SU-DHL-6 (cell line): ENCODE data around the gene NPHP4.

ENCODE experiments used
- H2AFZ ChIP-seq: fragments of 200-600 bp; sonication (generic); 2 replicates; pipeline ENCODE4 v1.6.1; 2014; ENCODE audit warnings: low read depth, mild to moderate bottlenecking, moderate library complexity, mixed read lengths, antibody characterized with exemption, low read length; ENCODE audit not compliant: severe bottlenecking
- H3F3A ChIP-seq: fragments of 200-600 bp; shearing (Covaris generic); 2 replicates; pipeline ENCODE4 v1.6.0; 2016; ENCODE audit warnings: antibody characterized with exemption, mild to moderate bottlenecking; ENCODE audit not compliant: insufficient read depth
- H3K27ac ChIP-seq: fragments of 200-600 bp; sonication (generic); 2 replicates; pipeline ENCODE4 v1.5.1; 2016; ENCODE audit warnings: low read depth, mild to moderate bottlenecking, low read length, moderate library complexity, mixed read lengths
- H3K27me3 ChIP-seq: fragments of 200-600 bp; sonication (generic), shearing (Covaris generic); 2 replicates; pipeline ENCODE4 v1.6.0; 2014; ENCODE audit warnings: mild to moderate bottlenecking, low read length
- H3K36me3 ChIP-seq: fragments of 200-600 bp; sonication (generic); 2 replicates; pipeline ENCODE4 v1.6.1; 2014; ENCODE audit warnings: mild to moderate bottlenecking, low read length, mixed read lengths
- H3K4me2 ChIP-seq: fragments of 300-600, 200-600 bp; shearing (Covaris generic), sonication (generic); 2 replicates; pipeline ENCODE4 v1.6.0; 2014; ENCODE audit warnings: low read length, low read depth, mild to moderate bottlenecking; ENCODE audit not compliant: poor library complexity, severe bottlenecking
- H3K4me3 ChIP-seq: fragments of 200-600 bp; sonication (generic); 2 replicates; pipeline ENCODE4 v1.5.1; 2014; ENCODE audit warnings: antibody characterized with exemption, low read length, mild to moderate bottlenecking, mixed read lengths; ENCODE audit not compliant: insufficient read depth, poor library complexity, severe bottlenecking
- H3K79me2 ChIP-seq: fragments of 200-600 bp; sonication (generic); 2 replicates; pipeline ENCODE4 v1.6.1; 2014; ENCODE audit warnings: mild to moderate bottlenecking, low read length, moderate library complexity; ENCODE audit not compliant: insufficient read depth
- H3K9ac ChIP-seq: fragments of 200-600 bp; sonication (generic); 2 replicates; pipeline ENCODE4 v1.7.0; 2014; ENCODE audit warnings: mild to moderate bottlenecking, low read length
- H3K9me2 ChIP-seq: fragments of 200-600 bp; sonication (generic); replicated peaks from 2 replicates; pipeline ENCODE4 v1.6.1; 2014; ENCODE audit warnings: low read length; ENCODE audit not compliant: insufficient read depth
- H3K9me3 ChIP-seq: fragments of 200-600 bp; sonication (generic); 2 replicates; pipeline ENCODE4 v1.6.1; 2014; ENCODE audit warnings: low read length, mixed read lengths; ENCODE audit not compliant: insufficient read depth
- H4K20me1 ChIP-seq: fragments of 200-600 bp; sonication (generic); 2 replicates; pipeline ENCODE4 v1.6.1; 2014; ENCODE audit warnings: low read depth, mild to moderate bottlenecking, antibody characterized with exemption, low read length, moderate library complexity, mixed read lengths
- CTCF ChIP-seq: fragments of 200-600 bp; sonication (generic); IDR thresholded peaks from one replicate; pipeline ENCODE4 v1.5.1; 2017; ENCODE audit warnings: antibody characterized with exemption, mild to moderate bottlenecking, low read length, moderate library complexity; ENCODE audit not compliant: insufficient read depth, poor library complexity, severe bottlenecking
- EZH2phosphoT487 ChIP-seq: fragments of 200-600 bp; sonication (generic), shearing (Covaris generic); conservative IDR thresholded peaks from 2 replicates; pipeline ENCODE4 v1.6.1; 2018; ENCODE audit warnings: mild to moderate bottlenecking, antibody characterized with exemption, low read length, moderate library complexity, mixed read lengths

The NPHP4 gene

GRCh38 chr1:5873556-5873955, 118.7 kb downstream of the NPHP4 start:
- H3K9ac ChIP-seq, result no peak overlapping the region
- H2AFZ ChIP-seq, result no peak overlapping the region
- H3K9me3 ChIP-seq, result no peaks in the 10 kb centered on the region
- no peak overlapping the region for H3K4me3 ChIP-seq
- no peaks in the 10 kb centered on the region for H3K36me3 ChIP-seq
- no peaks in the 10 kb centered on the region for H3K79me2 ChIP-seq
- H4K20me1 ChIP-seq, result no peaks in the 10 kb centered on the region
- no peaks in the 10 kb centered on the region for H3K9me2 ChIP-seq
- no peaks in the 10 kb centered on the region for H3K27me3 ChIP-seq
- no peak overlapping the region for H3K4me2 ChIP-seq
- no peak overlapping the region for H3K27ac ChIP-seq
- H3F3A ChIP-seq, result no peaks in the 10 kb centered on the region
- TF ChIP-seq EZH2phosphoT487, result no peak
- TF ChIP-seq CTCF, result no peak

- Histone ChIP-seq H3F3A (no peaks in the 10 kb centered on the region), H3K27me3 (no peaks in the 10 kb centered on the region), H2AFZ (no peak overlapping the region), H4K20me1 (no peaks in the 10 kb centered on the region), H3K27ac (no peak overlapping the region), H3K9me2 (no peaks in the 10 kb centered on the region), H3K36me3 (no peaks in the 10 kb centered on the region), H3K79me2 (no peaks in the 10 kb centered on the region), H3K9me3 (no peaks in the 10 kb centered on the region), H3K9ac (no peak overlapping the region), H3K4me2 (no peak overlapping the region), H3K4me3 (no peak overlapping the region)
- TF ChIP-seq EZH2phosphoT487, result no peak
- TF ChIP-seq CTCF, result no peak
Observed at GRCh38 chr1:5872886-5873285, 119.3 kb downstream of the NPHP4 start.

DNA sequence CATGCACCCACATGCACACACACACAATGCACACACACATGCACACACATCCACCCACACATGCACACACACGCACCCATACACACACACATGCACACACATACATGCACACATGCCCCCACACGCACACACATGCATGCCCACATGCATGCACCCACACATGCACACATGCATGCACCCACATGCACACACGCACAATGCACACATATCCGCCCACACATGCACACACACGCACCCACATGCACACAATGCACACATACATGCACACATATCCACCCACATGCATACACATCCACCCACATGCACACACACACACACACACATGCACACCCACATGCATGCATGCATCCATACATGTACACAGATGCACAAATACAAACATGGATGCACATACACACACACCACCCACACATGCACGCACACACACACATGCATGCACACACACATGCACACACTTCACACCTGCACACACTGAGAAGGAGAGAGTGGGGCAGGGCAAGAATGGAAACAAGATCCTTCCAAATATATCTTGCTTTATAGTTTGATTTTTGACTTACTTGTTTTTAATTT, 123.2 kb downstream of the NPHP4 start:
- no peaks in the 10 kb centered on the region for H3K9me3 ChIP-seq
- no peak overlapping the region for H3K4me3 ChIP-seq
- H3K9ac ChIP-seq, result no peak overlapping the region
- no peak overlapping the region for H3K27ac ChIP-seq
- TF ChIP-seq EZH2phosphoT487 (no peak), CTCF (no peak)
- no peaks in the 10 kb centered on the region for H3K9me2 ChIP-seq
- H2AFZ ChIP-seq, result no peak overlapping the region
- H3K4me2 ChIP-seq, result no peak overlapping the region
- no peaks in the 10 kb centered on the region for H3K27me3 ChIP-seq
- H4K20me1 ChIP-seq, result no peaks in the 10 kb centered on the region
- no peaks in the 10 kb centered on the region for H3F3A ChIP-seq
- no peaks in the 10 kb centered on the region for H3K36me3 ChIP-seq
- H3K79me2 ChIP-seq, result no peaks in the 10 kb centered on the region

GRCh38 chr1:5865774-5866173, 126.5 kb downstream of the NPHP4 start:
- Histone ChIP-seq H3K9ac (no peak overlapping the region), H3K36me3 (no peaks in the 10 kb centered on the region), H3K4me3 (no peak overlapping the region), H3K9me3 (no peaks in the 10 kb centered on the region), H3F3A (no peaks in the 10 kb centered on the region), H3K4me2 (no peak overlapping the region), H3K27me3 (no peaks in the 10 kb centered on the region), H3K27ac (no peak overlapping the region), H4K20me1 (no peaks in the 10 kb centered on the region), H2AFZ (no peak overlapping the region), H3K9me2 (no peaks in the 10 kb centered on the region), H3K79me2 (no peaks in the 10 kb centered on the region)
- TF ChIP-seq CTCF, result no peak
- TF ChIP-seq EZH2phosphoT487, result no peak
